Esophagus squamous epithelium (tissue), 5 donors: ENCODE measurements around the gene SMG7. TPM values are rescaled to one million over a fixed set of nuclear protein-coding genes. Genes with fewer than 3 reads are reported as not detected.

Experiments used
- DNase-seq: peaks from one replicate; lab custom pipeline; 2025; lab: John Stamatoyannopoulos, UW
- H3K27ac ChIP-seq, 4 donors: fragments of 200-600 bp; sonication (generic); one replicate each; pipeline ENCODE4 v1.5.1; 2016 to 2019; ENCODE audit warnings: mild to moderate bottlenecking in 1 of 4
- H3K27me3 ChIP-seq, 4 donors: fragments of 200-600 bp; sonication (generic); 1 replicate in 3 of 4; 2 replicates in 1 of 4; pipeline versions ENCODE4 v1.5.1 to v1.6.0; 2017 to 2021; ENCODE audit warnings: antibody characterized with exemption in 1 of 4
- H3K36me3 ChIP-seq, 3 donors: fragments of 200-600 bp; sonication (generic); one replicate each; pipeline ENCODE4 v1.5.1; 2016 to 2019
- H3K4me1 ChIP-seq, 3 donors: fragments of 200-600 bp; sonication (generic); one replicate each; pipeline ENCODE4 v1.5.1; 2017 to 2019
- H3K4me3 ChIP-seq, 4 donors: fragments of 200-600 bp; sonication (generic); 1 replicate in 3 of 4; 2 replicates in 1 of 4; pipeline ENCODE4 v1.5.1; 2016 to 2019; ENCODE audit warnings: mild to moderate bottlenecking in 2 of 4, moderate library complexity in 1 of 4
- H3K9me3 ChIP-seq, 3 donors: fragments of 200-600 bp; sonication (generic); one replicate each; pipeline ENCODE4 v1.5.1; 2016 to 2019
- POLR2A ChIP-seq, 4 donors: fragments of 450-650 bp; IDR thresholded peaks; one replicate each; pipeline ENCODE4 v1.6.1; 2017; ENCODE audit warnings: antibody characterized with exemption in 4 of 4, mild to moderate bottlenecking in 4 of 4, moderate library complexity in 3 of 4
- WGBS, 2 donors: methylation state at CpG; one replicate each; pipeline ENCODE4 v1.1.5; 2018; 5-methylcytosine and 5-hydroxymethylcytosine counted together
- intact Hi-C: fragments of 100-400 bp; cut with DNase I; formaldehyde crosslinking; loops from one replicate; pipeline ENCODE4 v1.15.0; 2022
- total RNA-seq, 4 donors: library from RNA; depleted of rRNA; stranded (reverse); fragments of >200 nt; gene quantifications; one replicate each; pipeline ENCODE4 v1.1.0, GENCODE V29; 2016
- TF ChIP-seq, protein P1 (sequence below), 6 experiments: fragments of 450-650 bp in 4 of 6; fragments of 200-600 bp in 2 of 6; sonication (generic) in 2 of 6; IDR thresholded peaks; one replicate each; pipeline ENCODE4 v1.5.1; 2016 to 2019; ENCODE audit warnings: antibody characterized with exemption in 6 of 6, mild to moderate bottlenecking in 4 of 6, moderate library complexity in 4 of 6
- donor health status: DM: yes; HTN: yes; CAD: no.

The SMG7 gene
- total RNA-seq, 4 donors from 2014 or later, result 15.8 to 46.5 (median 35.3) TPM

DNA sequence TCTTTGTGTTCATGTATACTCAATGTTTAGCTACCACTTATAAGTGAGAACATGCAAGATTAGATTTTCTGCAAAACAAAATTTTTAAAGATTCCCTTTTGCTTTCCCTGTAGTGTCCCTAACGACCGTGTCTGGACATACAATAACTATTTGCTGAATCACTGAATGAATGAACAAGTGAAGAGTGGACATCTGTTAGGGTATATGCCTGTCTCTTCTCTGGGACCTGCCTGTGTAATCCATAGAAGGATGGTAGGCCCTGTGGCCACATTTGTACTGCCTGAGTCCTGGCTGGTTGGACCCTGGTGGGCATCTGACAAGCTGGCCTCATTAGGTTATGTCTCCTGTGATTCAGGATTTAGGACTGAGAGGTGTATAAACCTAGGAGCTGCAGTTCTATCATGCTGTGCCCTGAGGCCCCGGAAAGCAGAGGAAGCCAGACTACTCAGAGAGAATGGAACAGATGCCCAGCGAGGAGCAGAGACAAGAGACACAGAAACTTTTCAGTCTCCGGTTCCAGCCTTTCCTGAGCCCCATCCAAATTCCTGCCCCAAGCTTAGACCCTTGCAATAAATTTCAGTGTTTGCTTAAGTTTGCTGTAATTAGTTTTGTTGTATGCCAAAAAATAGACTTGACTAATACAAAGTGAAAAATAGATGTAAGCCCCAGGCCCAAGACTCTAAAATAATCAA lies 125.5 kb downstream of the SMG7 start:
- Histone ChIP-seq H3K27ac (peak overlapping the region in 2 of 4 donors; percentile 14 to 21), H3K9me3 (no peaks in the 10 kb centered on the region), H3K27me3 (no peaks in the 10 kb centered on the region), H3K4me3 (no peak overlapping the region), H3K4me1 (peaks cover 0 to 30% (median 7%) of the 10 kb centered on the region in 3 donors), H3K36me3 (no peaks in the 10 kb centered on the region)
- intact Hi-C loops, result no loop called here
- TF ChIP-seq POLR2A (IDR thresholded peaks at IDR 0.05), result no peak
- TF ChIP-seq, protein P1, sequence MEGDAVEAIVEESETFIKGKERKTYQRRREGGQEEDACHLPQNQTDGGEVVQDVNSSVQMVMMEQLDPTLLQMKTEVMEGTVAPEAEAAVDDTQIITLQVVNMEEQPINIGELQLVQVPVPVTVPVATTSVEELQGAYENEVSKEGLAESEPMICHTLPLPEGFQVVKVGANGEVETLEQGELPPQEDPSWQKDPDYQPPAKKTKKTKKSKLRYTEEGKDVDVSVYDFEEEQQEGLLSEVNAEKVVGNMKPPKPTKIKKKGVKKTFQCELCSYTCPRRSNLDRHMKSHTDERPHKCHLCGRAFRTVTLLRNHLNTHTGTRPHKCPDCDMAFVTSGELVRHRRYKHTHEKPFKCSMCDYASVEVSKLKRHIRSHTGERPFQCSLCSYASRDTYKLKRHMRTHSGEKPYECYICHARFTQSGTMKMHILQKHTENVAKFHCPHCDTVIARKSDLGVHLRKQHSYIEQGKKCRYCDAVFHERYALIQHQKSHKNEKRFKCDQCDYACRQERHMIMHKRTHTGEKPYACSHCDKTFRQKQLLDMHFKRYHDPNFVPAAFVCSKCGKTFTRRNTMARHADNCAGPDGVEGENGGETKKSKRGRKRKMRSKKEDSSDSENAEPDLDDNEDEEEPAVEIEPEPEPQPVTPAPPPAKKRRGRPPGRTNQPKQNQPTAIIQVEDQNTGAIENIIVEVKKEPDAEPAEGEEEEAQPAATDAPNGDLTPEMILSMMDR (IDR thresholded peaks at IDR 0.05), result no peak
- 67 to 94% methylated on average over 4 to 5 of the region's 5 CpGs for WGBS, 2 donors
- DNase-seq, result no peak

DNA sequence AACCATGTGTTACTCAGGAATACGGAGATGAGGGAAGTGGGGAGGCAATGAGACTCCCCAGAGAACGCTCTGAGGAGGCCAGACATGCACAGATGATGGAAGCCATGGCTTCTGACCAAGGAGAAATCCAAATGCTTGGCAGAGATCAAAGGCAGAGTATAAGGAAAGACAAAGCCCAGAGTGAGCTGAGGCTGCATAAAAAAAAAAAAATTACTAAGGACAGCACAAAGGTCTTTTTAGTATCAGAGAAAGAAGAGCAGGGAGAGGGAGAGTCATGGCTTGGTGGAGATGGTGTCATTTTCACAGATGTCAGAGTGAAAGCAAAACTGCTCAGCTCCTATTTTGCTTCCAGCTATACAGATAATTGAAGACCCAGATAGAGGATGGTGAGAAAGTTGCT lies 126.1 kb downstream of the SMG7 start:
- no peak overlapping the region for H3K4me3 ChIP-seq
- DNase-seq, result no peak
- peaks cover 0 to 24% (median 7%) of the 10 kb centered on the region in 3 donors for H3K4me1 ChIP-seq
- H3K9me3 ChIP-seq, result no peaks in the 10 kb centered on the region
- no peak overlapping the region for H3K27ac ChIP-seq
- H3K36me3 ChIP-seq, result no peaks in the 10 kb centered on the region
- intact Hi-C loops, result no loop called here
- no peak for TF ChIP-seq POLR2A (IDR thresholded peaks at IDR 0.05)
- TF ChIP-seq, protein P1 (IDR thresholded peaks at IDR 0.05), result no peak
- no peaks in the 10 kb centered on the region for H3K27me3 ChIP-seq
- WGBS, 2 donors, result 42 to 74% methylated on average over 2 of the region's 2 CpGs

DNA sequence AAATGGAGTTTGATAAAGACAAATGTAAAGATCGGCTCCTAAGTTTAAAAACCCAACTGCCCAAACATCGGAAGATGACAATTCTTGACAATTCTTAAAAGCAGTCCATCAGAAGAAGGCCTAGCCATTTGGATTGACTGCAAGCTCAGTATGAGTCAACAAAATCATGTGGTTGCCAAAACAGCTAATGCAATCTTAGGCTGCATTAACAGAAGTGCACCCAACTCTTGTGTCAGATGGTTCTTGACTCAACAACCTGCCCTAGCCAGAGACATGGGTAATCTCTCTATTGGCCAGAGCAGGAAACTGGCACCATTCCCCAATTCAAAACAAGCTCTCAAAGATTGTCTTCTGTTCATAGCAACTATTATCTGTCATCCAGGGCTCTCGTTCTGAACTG lies 127.8 kb downstream of the SMG7 start:
- intact Hi-C loops, result no loop called here
- DNase-seq, result no peak
- Histone ChIP-seq H3K4me3 (no peak overlapping the region), H3K4me1 (peaks cover 0 to 24% (median 7%) of the 10 kb centered on the region in 3 donors), H3K27ac (peak overlapping the region; percentile 3 to 52 (median 36)), H3K36me3 (no peaks in the 10 kb centered on the region), H3K27me3 (no peaks in the 10 kb centered on the region), H3K9me3 (no peaks in the 10 kb centered on the region)
- no peak for TF ChIP-seq POLR2A (IDR thresholded peaks at IDR 0.05)
- TF ChIP-seq, protein P1 (IDR thresholded peaks at IDR 0.05), result no peak
- 59 to 66% methylated on average over 3 of the region's 3 CpGs for WGBS, 2 donors

DNA sequence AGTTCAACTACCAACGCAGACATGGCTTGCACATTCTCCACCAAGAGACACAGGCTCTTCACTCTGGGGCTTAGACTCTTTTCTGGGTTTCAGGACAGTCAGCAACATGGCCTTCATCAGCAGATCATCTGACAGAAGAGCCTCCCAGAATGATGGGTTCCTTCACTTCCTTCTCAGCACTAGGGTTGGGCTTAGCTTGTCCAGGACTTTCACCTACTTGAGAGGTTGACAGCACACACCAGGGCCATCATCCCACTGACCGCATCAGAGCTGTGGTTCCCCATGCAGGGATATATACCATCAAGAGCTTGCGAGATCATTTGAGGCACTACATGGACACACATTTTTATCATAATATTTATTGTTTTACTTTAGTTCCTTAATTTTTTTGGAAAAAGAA lies 128.3 kb downstream of the SMG7 start:
- Histone ChIP-seq H3K36me3 (no peaks in the 10 kb centered on the region), H3K27me3 (no peaks in the 10 kb centered on the region), H3K9me3 (no peaks in the 10 kb centered on the region), H3K4me1 (peaks cover 0 to 24% (median 7%) of the 10 kb centered on the region in 3 donors), H3K27ac (peak overlapping the region; percentile 29 to 52 (median 37)), H3K4me3 (no peak overlapping the region)
- TF ChIP-seq POLR2A (IDR thresholded peaks at IDR 0.05), result no peak
- TF ChIP-seq, protein P1 (IDR thresholded peaks at IDR 0.05), result no peak
- no peak for DNase-seq
- 60 to 72% methylated on average over 3 of the region's 3 CpGs for WGBS, 2 donors
- intact Hi-C loops, result no loop called here

DNA sequence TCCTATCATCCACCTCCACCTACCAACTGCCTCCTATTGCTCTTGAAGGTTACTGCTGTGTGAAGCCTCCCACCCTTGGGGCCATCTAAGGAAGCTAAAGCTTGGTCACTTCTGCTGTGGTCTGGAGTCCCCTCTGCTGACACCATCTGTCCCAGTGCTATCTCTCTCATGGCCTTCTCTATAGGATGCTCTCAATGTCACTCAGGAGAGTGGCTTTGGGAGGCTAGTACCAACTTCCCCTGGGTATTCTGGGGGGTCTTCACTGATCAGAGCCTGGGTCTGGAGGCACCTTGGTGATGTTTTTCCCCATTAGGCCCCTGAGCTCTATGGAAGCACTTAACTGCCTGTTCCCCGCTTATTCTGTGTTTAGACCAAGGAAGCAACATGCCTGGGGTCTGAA lies 130.2 kb downstream of the SMG7 start:
- 100% methylated on average over 1 of the region's 1 CpG for WGBS, 2 donors
- TF ChIP-seq, protein P1 (IDR thresholded peaks at IDR 0.05), result no peak
- no peak for TF ChIP-seq POLR2A (IDR thresholded peaks at IDR 0.05)
- no peak overlapping the region for H3K4me3 ChIP-seq
- no peaks in the 10 kb centered on the region for H3K36me3 ChIP-seq
- DNase-seq, result no peak
- H3K27me3 ChIP-seq, result no peaks in the 10 kb centered on the region
- intact Hi-C loops, result no loop called here
- peaks cover 0 to 24% (median 7%) of the 10 kb centered on the region in 3 donors for H3K4me1 ChIP-seq
- H3K9me3 ChIP-seq, result no peaks in the 10 kb centered on the region
- H3K27ac ChIP-seq, result no peak overlapping the region

Other genes with a start within 250 kb of the SMG7 start
- 1 to 10 TPM in 1 of 4 donors, under 1 TPM in 2, not detected in 1; 0.18 to 1.1 (median 0.26) TPM for gene NMNAT2, start 54.1 kb upstream of the SMG7 start, total RNA-seq
- gene NCF2, start 118.0 kb downstream of the SMG7 start, total RNA-seq, result 10 to 100 TPM in 3 of 4 donors, 1 to 10 TPM in 1; 8.1 to 23.1 (median 14.3) TPM
- gene ARPC5, start 163.3 kb downstream of the SMG7 start, total RNA-seq, result 100 to 1,000 TPM in 2 of 4 donors, 10 to 100 TPM in 2; 90.2 to 136 (median 102) TPM
- not detected for gene APOBEC4, start 180.8 kb downstream of the SMG7 start, total RNA-seq